Heart left ventricle (tissue), 16 donors: ENCODE data around the gene DMBX1. TPM values are rescaled to one million over a fixed set of nuclear protein-coding genes. Genes with fewer than 3 reads are reported as not detected.

Source experiments
- ATAC-seq, 4 donors: fragments of 200-7000 bp; cut with Tn5 transposase; one replicate each; pipeline ENCODE4 v1.9.1; 2020 to 2022; ENCODE audit warnings: moderate library complexity in 4 of 4, mild to moderate bottlenecking in 3 of 4, moderate number of reproducible peaks in 1 of 4
- DNase-seq, 5 donors: peaks; one replicate each; pipeline ENCODE4 v3.0.0-alpha.2; 2020
- H3K27ac ChIP-seq, 12 donors: fragments of 200-600 bp; sonication (generic) in 4 of 12; one replicate each; pipeline versions ENCODE4 v1.5.0 to v1.8.0; 2016 to 2022; ENCODE audit warnings: mild to moderate bottlenecking in 2 of 12
- H3K27me3 ChIP-seq, 9 donors: fragments of 200-600 bp; sonication (generic) in 2 of 9; one replicate each; pipeline versions ENCODE4 v1.5.1 to v1.8.0; 2016 to 2022; ENCODE audit warnings: mild to moderate bottlenecking in 3 of 9
- H3K36me3 ChIP-seq, 9 donors: fragments of 200-600 bp; sonication (generic) in 2 of 9; one replicate each; pipeline versions ENCODE4 v1.5.0 to v1.8.0; 2018 to 2022; ENCODE audit warnings: mild to moderate bottlenecking in 2 of 9
- H3K4me1 ChIP-seq, 12 donors: fragments of 200-600 bp; sonication (generic) in 4 of 12; one replicate each; pipeline versions ENCODE4 v1.5.0 to v1.8.0; 2016 to 2022; ENCODE audit warnings: mild to moderate bottlenecking in 3 of 12
- H3K4me3 ChIP-seq, 12 donors: fragments of 200-600 bp; sonication (generic) in 4 of 12; one replicate each; pipeline versions ENCODE4 v1.5.0 to v1.8.0; 2017 to 2022; ENCODE audit warnings: mild to moderate bottlenecking in 9 of 12, moderate library complexity in 4 of 12
- H3K9me3 ChIP-seq, 12 donors: fragments of 200-600 bp; sonication (generic) in 4 of 12; one replicate each; pipeline versions ENCODE4 v1.5.0 to v1.8.0; 2016 to 2022; ENCODE audit warnings: mild to moderate bottlenecking in 1 of 12
- CTCF ChIP-seq, 12 donors: fragments of 200-600 bp; sonication (generic) in 4 of 12; IDR thresholded peaks; one replicate each; pipeline versions ENCODE4 v1.5.0 to v1.8.0; 2018 to 2022; ENCODE audit warnings: antibody characterized with exemption in 12 of 12, mild to moderate bottlenecking in 5 of 12
- POLR2A ChIP-seq, 2 donors: fragments of 450-650 bp; IDR thresholded peaks; one replicate each; pipeline ENCODE4 v1.6.1; 2017; ENCODE audit warnings: antibody characterized with exemption in 2 of 2, mild to moderate bottlenecking in 2 of 2, moderate library complexity in 2 of 2
- WGBS, 4 donors: extraction: QIAGEN DNeasy Blood & Tissue Kit in 2 of 4; methylation state at CpG; one replicate each; pipeline versions ENCODE4 v1.1.5 to v1.1.7; 2013 to 2018; 5-methylcytosine and 5-hydroxymethylcytosine counted together
- intact Hi-C, 10 donors: fragments of 100-400 bp; cut with DNase I; formaldehyde crosslinking; loops; one replicate each; pipeline versions ENCODE4 v1.11.1 to v1.14.2; 2022
- polyA plus RNA-seq, 2 donors: library from polyadenylated mRNA; stranded (reverse); fragments of 200-250 nt; gene quantifications; one replicate each; pipeline ENCODE4 v1.2.3, GENCODE V29; 2013
- total RNA-seq, 9 donors: library from RNA; depleted of rRNA in 2 of 9; stranded (reverse); fragments of >200 nt in 2 of 9; fragmentation: NEBNext Ultra II Directional in 3 of 9; extraction: Animal tissue kit (Norgen Biotek cat#: 25700) in 3 of 9; gene quantifications; one replicate each; pipeline versions ENCODE4 v1.1.0 to v1.2.4, GENCODE V29; 2016 to 2023
- donor health status: ischemic (EF 13 %, LVEDD 7.1; RV severe dilation, severe dysfunction).
- donor health status: healthy with polysubstance abuse.
- donor health status: DM: no; HTN: yes; CAD: no.
- donor health status: DM: no; HTN: no; CAD: no.
- donor health status: ischemic (EF 25% LVEDD 6.9; RV normal size, moderate dysfunction).
- donor health status: ischemic (EF 25% LVEDD 5.7; RV mildly dilated, moderate dysfunction).
- donor health status: healthy.
- donor health status: DM: yes; HTN: yes; CAD: no.
- donor health status: ischemic (EF 35%, LVEDD 5.7; RV mildly dilated, moderate dysfunction).
- donor health status: nonischemic (EF 11% LVEDD 7.7; RV severe dilation, severe dysfunction).
- donor health status: DM: yes; HTN: yes; CAD: no.
- donor health status: PGD.
- donor health status: ischemic (EF 29% LVEDD 5.4; RV normal size, mild dysfunction).
- donor health status: nonischemic (EF 23%, LVEDD 6.1; RV moderate dilation, normal function).

Gene DMBX1
- total and polyA plus RNA-seq, 11 donors: not detected

GRCh38 chr1:46479744-46480350 is 9.8 kb upstream of the DMBX1 start:
- no peaks in the 10 kb centered on the region for H3K4me1 ChIP-seq
- DNase-seq (peak in 1 of 5 donors; percentile 43), ATAC-seq (no peak)
- H3K27ac ChIP-seq: no peak overlapping the region
- 41% methylated on average over 8 to 17 of the region's 17 CpGs for WGBS, 4 donors
- no peaks in the 10 kb centered on the region for H3K36me3 ChIP-seq
- TF ChIP-seq POLR2A (IDR thresholded peaks at IDR 0.05) (no peak), CTCF (IDR thresholded peaks at IDR 0.05) (no peak)
- peaks cover 0 to 87% (median 43%) of the 10 kb centered on the region in 9 donors for H3K27me3 ChIP-seq
- no peaks in the 10 kb centered on the region for H3K9me3 ChIP-seq
- intact Hi-C loops: loop anchor here in 7 of 10 donors (2.0 to 10.0 kb wide), 6 partner anchors 45 to 245 kb away; no protein-coding TSS in a partner anchor
- H3K4me3 ChIP-seq: no peak overlapping the region

- TF ChIP-seq POLR2A (IDR thresholded peaks at IDR 0.05): no peak
- TF ChIP-seq CTCF (IDR thresholded peaks at IDR 0.05): no peak
- Histone ChIP-seq H3K27ac (no peak overlapping the region), H3K27me3 (peaks cover 4 to 92% (median 47%) of the 10 kb centered on the region in 9 donors), H3K4me3 (no peak overlapping the region), H3K36me3 (no peaks in the 10 kb centered on the region), H3K9me3 (no peaks in the 10 kb centered on the region), H3K4me1 (peaks cover 0 to 5% (median 0%) of the 10 kb centered on the region in 12 donors)
- ATAC-seq (no peak), DNase-seq (no peak)
- intact Hi-C loops: no loop called here
- WGBS, 4 donors: 32 to 44% (median 34%) methylated on average over 7 of the region's 7 CpGs
Observed at GRCh38 chr1:46480959-46481646, 8.5 kb upstream of the DMBX1 start.

GRCh38 chr1:46481961-46482360 is 7.7 kb upstream of the DMBX1 start:
- H3K36me3 ChIP-seq: no peaks in the 10 kb centered on the region
- WGBS, 4 donors: 43 to 57% (median 48%) methylated on average over 4 of the region's 4 CpGs
- TF ChIP-seq POLR2A (IDR thresholded peaks at IDR 0.05) (no peak), CTCF (IDR thresholded peaks at IDR 0.05) (no peak)
- H3K9me3 ChIP-seq: no peaks in the 10 kb centered on the region
- DNase-seq (no peak), ATAC-seq (no peak)
- H3K4me1 ChIP-seq: peaks cover 0 to 5% (median 0%) of the 10 kb centered on the region in 12 donors
- intact Hi-C loops: no loop called here
- no peak overlapping the region for H3K27ac ChIP-seq
- peaks cover 7 to 96% (median 55%) of the 10 kb centered on the region in 9 donors for H3K27me3 ChIP-seq
- H3K4me3 ChIP-seq: no peak overlapping the region

GRCh38 chr1:46483589-46483988 is 6.0 kb upstream of the DMBX1 start:
- no peak overlapping the region for H3K4me3 ChIP-seq
- TF ChIP-seq CTCF (IDR thresholded peaks at IDR 0.05): no peak
- no peak for TF ChIP-seq POLR2A (IDR thresholded peaks at IDR 0.05)
- H3K27ac ChIP-seq: no peak overlapping the region
- H3K36me3 ChIP-seq: no peaks in the 10 kb centered on the region
- DNase-seq (no peak), ATAC-seq (no peak)
- intact Hi-C loops: no loop called here
- WGBS, 4 donors: 83 to 86% (median 85%) methylated on average over 12 of the region's 12 CpGs
- H3K27me3 ChIP-seq: peaks cover 19 to 98% (median 64%) of the 10 kb centered on the region in 9 donors
- H3K9me3 ChIP-seq: no peaks in the 10 kb centered on the region
- peaks cover 0 to 5% (median 0%) of the 10 kb centered on the region in 12 donors for H3K4me1 ChIP-seq
